Fibroblast of mammary gland (primary cell): Measurements from ENCODE around the gene TRIM37.

Source experiments
- DNase-seq: peaks from one replicate; pipeline ENCODE4 v3.0.0-alpha.2; 2010; ENCODE audit warnings: low read depth
- H3K4me3 ChIP-seq: 2 replicates; pipeline ENCODE4 v1.5.1; 2011; ENCODE audit warnings: low read depth, mild to moderate bottlenecking, low read length, moderate library complexity; ENCODE audit not compliant: control insufficient read depth
- CTCF ChIP-seq: conservative IDR thresholded peaks from 2 replicates; pipeline ENCODE4 v1.5.1; 2011; ENCODE audit warnings: low read depth, low read length, inconsistent platforms; ENCODE audit not compliant: control insufficient read depth, insufficient read depth

TRIM37 gene

GRCh38 chr17:59151591-59151990 is 44.9 kb upstream of the TRIM37 start:
- TF ChIP-seq CTCF = no peak
- DNase-seq = no peak
- H3K4me3 ChIP-seq = no peak overlapping the region

- DNase-seq = no peak
Measured at GRCh38 chr17:59151006-59151405, 44.3 kb upstream of the TRIM37 start.

GRCh38 chr17:59149841-59150511 is 43.3 kb upstream of the TRIM37 start:
- TF ChIP-seq CTCF = no peak
- no peak overlapping the region for H3K4me3 ChIP-seq
- peak; percentile 36 for DNase-seq

More at GRCh38 chr17:59151006-59151405, 44.3 kb upstream of the TRIM37 start:
- no peak for TF ChIP-seq CTCF
- no peak overlapping the region for H3K4me3 ChIP-seq

GRCh38 chr17:59149051-59149450 is 42.4 kb upstream of the TRIM37 start:
- TF ChIP-seq CTCF = no peak
- DNase-seq = peak; percentile 80

GRCh38 chr17:59145571-59146096 is 39.0 kb upstream of the TRIM37 start:
- H3K4me3 ChIP-seq = no peak overlapping the region
- DNase-seq = no peak
- no peak for TF ChIP-seq CTCF

More at GRCh38 chr17:59149051-59149450, 42.4 kb upstream of the TRIM37 start:
- H3K4me3 ChIP-seq = no peak overlapping the region

GRCh38 chr17:59141860-59142259 is 35.2 kb upstream of the TRIM37 start:
- no peak overlapping the region for H3K4me3 ChIP-seq
- DNase-seq = no peak
- no peak for TF ChIP-seq CTCF
